Upper lobe of right lung (tissue), 1 donor: Measurements from ENCODE around the gene ZNF91. TPM values are rescaled to one million over a fixed set of nuclear protein-coding genes. Genes with fewer than 3 reads are reported as not detected.

Experiments
- ATAC-seq: fragments of 200-7000 bp; cut with Tn5 transposase; one replicate; pipeline ENCODE4 v1.9.1; 2020; ENCODE audit warnings: mild to moderate bottlenecking, moderate library complexity
- DNase-seq: peaks from one replicate; pipeline ENCODE4 v3.0.0-alpha.2; 2020
- H3K27ac ChIP-seq: fragments of 200-600 bp; one replicate; pipeline ENCODE4 v1.8.0; 2022
- H3K27me3 ChIP-seq: fragments of 200-600 bp; one replicate; pipeline ENCODE4 v1.8.0; 2022; ENCODE audit warnings: mild to moderate bottlenecking
- H3K36me3 ChIP-seq: fragments of 200-600 bp; one replicate; pipeline ENCODE4 v1.8.0; 2022
- H3K4me1 ChIP-seq: fragments of 200-600 bp; one replicate; pipeline ENCODE4 v1.8.0; 2022
- H3K4me3 ChIP-seq: fragments of 200-600 bp; one replicate; pipeline ENCODE4 v1.8.0; 2022; ENCODE audit warnings: mild to moderate bottlenecking
- H3K9me3 ChIP-seq: fragments of 200-600 bp; one replicate; pipeline ENCODE4 v1.8.0; 2022
- CTCF ChIP-seq: fragments of 200-600 bp; IDR thresholded peaks from one replicate; pipeline ENCODE4 v1.8.0; 2022; ENCODE audit warnings: antibody characterized with exemption
- intact Hi-C: fragments of 100-400 bp; cut with DNase I; formaldehyde crosslinking; loops from one replicate; pipeline ENCODE4 v1.11.0; 2022
- total RNA-seq: library from RNA; stranded (reverse); fragmentation: NEBNext Ultra II Directional; extraction: Animal tissue kit (Norgen Biotek cat#: 25700); gene quantifications from one replicate; pipeline ENCODE4 v1.2.1, GENCODE V29; 2021
- donor health status: DM: no; HTN: yes; CAD: no; lungs with severe emphysema.

ZNF91 gene
- total RNA-seq, 1 donor from 2014 or later = 49.7 TPM

- intact Hi-C loops = no loop called here
- no peaks in the 10 kb centered on the region for H3K36me3 ChIP-seq
- DNase-seq (no peak), ATAC-seq (no peak)
- no peaks in the 10 kb centered on the region for H3K27me3 ChIP-seq
- no peak overlapping the region for H3K27ac ChIP-seq
- TF ChIP-seq CTCF = no peak
- no peaks in the 10 kb centered on the region for H3K9me3 ChIP-seq
- H3K4me1 ChIP-seq = no peaks in the 10 kb centered on the region
- no peak overlapping the region for H3K4me3 ChIP-seq
These were observed 77.1 kb downstream of the ZNF91 start for GRCh38 chr19:23318143-23318542.

- no peak for TF ChIP-seq CTCF
- H3K9me3 ChIP-seq = no peaks in the 10 kb centered on the region
- ATAC-seq = no peak
- no peaks in the 10 kb centered on the region for H3K4me1 ChIP-seq
- intact Hi-C loops = no loop called here
- no peaks in the 10 kb centered on the region for H3K27me3 ChIP-seq
- H3K36me3 ChIP-seq = no peaks in the 10 kb centered on the region
- DNase-seq = no peak
- H3K4me3 ChIP-seq = no peak overlapping the region
- no peak overlapping the region for H3K27ac ChIP-seq
These were observed 80.0 kb downstream of the ZNF91 start for GRCh38 chr19:23315286-23315685.

- H3K36me3 ChIP-seq = no peaks in the 10 kb centered on the region
- no peak overlapping the region for H3K27ac ChIP-seq
- TF ChIP-seq CTCF = no peak
- no peaks in the 10 kb centered on the region for H3K27me3 ChIP-seq
- no peaks in the 10 kb centered on the region for H3K9me3 ChIP-seq
- H3K4me3 ChIP-seq = no peak overlapping the region
- intact Hi-C loops = no loop called here
- H3K4me1 ChIP-seq = no peaks in the 10 kb centered on the region
- no peak for DNase-seq
- no peak for ATAC-seq
These were observed 80.6 kb downstream of the ZNF91 start for GRCh38 chr19:23314505-23315251.

GRCh38 chr19:23313196-23313595 is 82.1 kb downstream of the ZNF91 start:
- Histone ChIP-seq H3K4me3 (no peak overlapping the region), H3K9me3 (no peaks in the 10 kb centered on the region), H3K27ac (no peak overlapping the region), H3K4me1 (no peaks in the 10 kb centered on the region), H3K36me3 (no peaks in the 10 kb centered on the region), H3K27me3 (no peaks in the 10 kb centered on the region)
- no peak for TF ChIP-seq CTCF
- ATAC-seq = no peak
- no peak for DNase-seq
- intact Hi-C loops = no loop called here

- no peaks in the 10 kb centered on the region for H3K36me3 ChIP-seq
- no peak for ATAC-seq
- intact Hi-C loops = no loop called here
- H3K27me3 ChIP-seq = no peaks in the 10 kb centered on the region
- no peaks in the 10 kb centered on the region for H3K9me3 ChIP-seq
- TF ChIP-seq CTCF = no peak
- H3K4me1 ChIP-seq = no peaks in the 10 kb centered on the region
- H3K4me3 ChIP-seq = no peak overlapping the region
- no peak overlapping the region for H3K27ac ChIP-seq
- DNase-seq = no peak
These were observed 82.8 kb downstream of the ZNF91 start for GRCh38 chr19:23312515-23312914.

- TF ChIP-seq CTCF = no peak
- no peak for DNase-seq
- Histone ChIP-seq H3K36me3 (no peaks in the 10 kb centered on the region), H3K27me3 (no peaks in the 10 kb centered on the region), H3K4me3 (no peak overlapping the region), H3K27ac (no peak overlapping the region), H3K4me1 (no peaks in the 10 kb centered on the region), H3K9me3 (no peaks in the 10 kb centered on the region)
- no peak for ATAC-seq
- intact Hi-C loops = no loop called here
These were observed 83.7 kb downstream of the ZNF91 start for GRCh38 chr19:23311551-23311950.
